ENCODE measurements around the gene TMIGD2. TPM values are rescaled to one million over a fixed set of nuclear protein-coding genes. Genes with fewer than 3 reads are reported as not detected.

The TMIGD2 gene
- total RNA-seq, 1 experiment from 2014 or later, result 0.94 TPM

GRCh38 chr19:4278419-4279266 lies 23.5 kb downstream of the TMIGD2 start, which contains the start of gene SHD:
TSS of gene SHD (plus strand) at chr19:4279266. CDS start at chr19:4280064, 798 bp downstream.
- ATAC-seq (peak; percentile 21), DNase-seq (ENCODE audit: low spot score) (peak; percentile 48)
- H3K9me3 Mint-ChIP-seq, result no peaks in the 10 kb centered on the region
- H3K4me1 Mint-ChIP-seq, result peaks cover 8% of the 10 kb centered on the region; the same call in 1 of the 2 replicates
- CTCF ChIA-PET, result interaction anchor here (0.6 to 10.5 kb wide), 11 partner anchors 8 to 373 kb away, joined by 3 to 172 read pairs (median 3); partner anchors contain the start of gene MPND
- H3K27me3 Mint-ChIP-seq (ENCODE audit: low read depth), result peaks cover 57% of the 10 kb centered on the region
- peak within 1 kb of the TSS; percentile 90 for H3K4me3 Mint-ChIP-seq
- POLR2A ChIA-PET, result no interaction called here
- H3K36me3 Mint-ChIP-seq, result no peaks in the 10 kb centered on the region
- H3K27ac Mint-ChIP-seq, result no peak within 1 kb of the TSS
- no peak for TF ChIP-seq SMAD4 (CRISPR knock-in tag; IDR thresholded peaks at IDR 0.05)
- no peak for TF ChIP-seq USF1 (CRISPR knock-in tag; IDR thresholded peaks at IDR 0.05)
- TF ChIP-seq E2F4 (CRISPR knock-in tag; IDR thresholded peaks at IDR 0.05; ENCODE audit: borderline replicate concordance, low read depth), result no peak
- TF ChIP-seq FOXP4 (CRISPR knock-in tag; IDR thresholded peaks at IDR 0.05), result no peak
- no peak for TF ChIP-seq ATF1 (CRISPR knock-in tag; IDR thresholded peaks at IDR 0.05)
- TF ChIP-seq ARID4B (CRISPR knock-in tag; IDR thresholded peaks at IDR 0.05; ENCODE audit: borderline replicate concordance), result no peak
- no peak for TF ChIP-seq IRF2 (CRISPR knock-in tag; IDR thresholded peaks at IDR 0.05; ENCODE audit: borderline replicate concordance, low read depth)

- TF ChIP-seq ZNF317 (CRISPR knock-in tag; IDR thresholded peaks at IDR 0.05; ENCODE audit: borderline replicate concordance, low read depth), result no peak
- TF ChIP-seq ZNF416 (CRISPR knock-in tag; IDR thresholded peaks at IDR 0.05), result no peak
- TF ChIP-seq ZNF425 (CRISPR knock-in tag; conservative IDR thresholded peaks at IDR 0.05), result no peak
- no peak for TF ChIP-seq TEAD4 (CRISPR knock-in tag; IDR thresholded peaks at IDR 0.05)
- TF ChIP-seq ELF4 (CRISPR knock-in tag; IDR thresholded peaks at IDR 0.05; ENCODE audit: low read depth), result no peak
- no peak for TF ChIP-seq ZBTB21 (CRISPR knock-in tag; IDR thresholded peaks at IDR 0.05; ENCODE audit: borderline replicate concordance)
- ATAC-seq, result no peak
- H3K27me3 Mint-ChIP-seq (ENCODE audit: low read depth), result peaks cover 51% of the 10 kb centered on the region
- no peaks in the 10 kb centered on the region for H3K36me3 Mint-ChIP-seq
- ChIA-PET CTCF (interaction anchor here (0.7 to 10.5 kb wide), 6 partner anchors 10 to 290 kb away, joined by 3 to 172 read pairs (median 5); partner anchors contain the start of gene MPND), POLR2A (no interaction called here)
- peaks cover 8% of the 10 kb centered on the region; the same call in 1 of the 2 replicates for H3K4me1 Mint-ChIP-seq
- no peak overlapping the region for H3K27ac Mint-ChIP-seq
- peak overlapping the region; percentile 85 for H3K4me3 Mint-ChIP-seq
- H3K9me3 Mint-ChIP-seq, result no peaks in the 10 kb centered on the region
- no peak for DNase-seq (ENCODE audit: low spot score)
These were observed 24.2 kb downstream of the TMIGD2 start for GRCh38 chr19:4278010-4278409.
